Naive thymus-derived CD4-positive, alpha-beta T cell (primary cell): ENCODE data around the gene PPFIA4. TPM values are rescaled to one million over a fixed set of nuclear protein-coding genes. Genes with fewer than 3 reads are reported as not detected.
A peak's percentile ranks its signal among the peaks of the same experiment; 100 is the strongest.

ENCODE experiments used
- ATAC-seq: fragments of 150-1000 bp; cut with Tn5 transposase; 2 replicates; pipeline ENCODE4 v1.10.0; 2021; ENCODE audit warnings: mild to moderate bottlenecking, moderate library complexity
- CTCF ChIA-PET: fragments of 350-600 bp; sonication (Branson Sonifier 250); formaldehyde crosslinking; loops from one replicate; lab custom pipeline; 2021; ENCODE audit warnings: antibody characterized with exemption; lab: Charles Lee
- POLR2A ChIA-PET: fragments of 350-600 bp; sonication (Branson Sonifier 250); formaldehyde crosslinking; loops from one replicate; lab custom pipeline; 2021; ENCODE audit warnings: antibody characterized with exemption, inconsistent platforms; lab: Charles Lee
- DNase-seq, 9 donors: peaks; one replicate each; pipeline versions ENCODE4 v3.0.0 to v3.0.0-alpha.2; 2020 to 2022; ENCODE audit warnings: mixed read lengths in 1 of 9
- H3K27ac ChIP-seq: one replicate; pipeline ENCODE4 v1.7.0; 2013; ENCODE audit warnings: mild to moderate bottlenecking, low read depth, low read length, moderate library complexity
- H3K27me3 ChIP-seq, 2 donors: one replicate each; pipeline ENCODE4 v1.7.0; 2013; ENCODE audit warnings: low read length in 2 of 2, mild to moderate bottlenecking in 2 of 2, moderate library complexity in 2 of 2; ENCODE audit not compliant: control insufficient read depth in 2 of 2, insufficient read depth in 2 of 2
- H3K36me3 ChIP-seq, 3 experiments: 1 replicate in 2 of 3; 2 replicates in 1 of 3; pipeline ENCODE4 v1.7.0; 2013; ENCODE audit warnings: low read length in 3 of 3, mild to moderate bottlenecking in 3 of 3, moderate library complexity in 1 of 3; ENCODE audit not compliant: insufficient read depth in 3 of 3, control insufficient read depth in 2 of 3
- H3K4me1 ChIP-seq, 2 donors: one replicate each; pipeline ENCODE4 v1.7.0; 2013; ENCODE audit warnings: low read length in 2 of 2, mild to moderate bottlenecking in 2 of 2, moderate library complexity in 1 of 2; ENCODE audit not compliant: control insufficient read depth in 2 of 2, insufficient read depth in 2 of 2
- H3K4me3 ChIP-seq: 2 replicates; pipeline ENCODE4 v1.7.0; 2013; ENCODE audit warnings: mild to moderate bottlenecking, low read length
- H3K9me3 ChIP-seq, 3 experiments: 1 replicate in 2 of 3; 2 replicates in 1 of 3; pipeline ENCODE4 v1.7.0; 2013; ENCODE audit warnings: low read length in 3 of 3; ENCODE audit not compliant: control insufficient read depth in 2 of 3
- H3K27ac Mint-ChIP-seq, 9 donors: one replicate each; pipeline ENCODE4 v1.8.0; 2020 to 2022; ENCODE audit warnings: mixed read lengths in 9 of 9, mild to moderate bottlenecking in 8 of 9, moderate library complexity in 5 of 9, inconsistent platforms in 2 of 9
- H3K27me3 Mint-ChIP-seq, 5 donors: one replicate each; pipeline ENCODE4 v1.8.0; 2021 to 2022; ENCODE audit warnings: mixed read lengths in 5 of 5, mild to moderate bottlenecking in 1 of 5
- H3K36me3 Mint-ChIP-seq, 5 donors: one replicate each; pipeline ENCODE4 v1.8.0; 2020 to 2022; ENCODE audit warnings: mixed read lengths in 5 of 5, mild to moderate bottlenecking in 3 of 5, inconsistent platforms in 1 of 5
- H3K4me1 Mint-ChIP-seq, 7 donors: one replicate each; pipeline ENCODE4 v1.8.0; 2020 to 2022; ENCODE audit warnings: mixed read lengths in 7 of 7, mild to moderate bottlenecking in 3 of 7, inconsistent platforms in 1 of 7
- H3K4me3 Mint-ChIP-seq, 10 donors: one replicate each; pipeline ENCODE4 v1.8.0; 2020 to 2022; ENCODE audit warnings: mild to moderate bottlenecking in 10 of 10, mixed read lengths in 10 of 10, moderate library complexity in 6 of 10, inconsistent platforms in 2 of 10
- H3K9me3 Mint-ChIP-seq, 11 donors: one replicate each; pipeline ENCODE4 v1.8.0; 2020 to 2022; ENCODE audit warnings: mixed read lengths in 11 of 11, mild to moderate bottlenecking in 4 of 11, inconsistent platforms in 1 of 11, moderate library complexity in 1 of 11
- intact Hi-C, 2 donors: fragments of 100-400 bp; cut with micrococcal nuclease; formaldehyde crosslinking; loops; one replicate each; pipeline ENCODE4 v1.15.1; 2023
- polyA plus RNA-seq, 2 donors: library from polyadenylated mRNA; unstranded; fragments of 300-500 nt; fragmentation: Illumina TruSeq; gene quantifications; one replicate each; pipeline ENCODE4 v1.2.3, GENCODE V29; 2021
- total RNA-seq, 6 experiments: library from RNA in 5 of 6; stranded (reverse) in 5 of 6; gene quantifications; 1 replicate in 5 of 6; 2 replicates in 1 of 6; pipeline ENCODE4 v1.2.3 and lab custom pipeline; 2021 to 2026

The PPFIA4 gene
- total and polyA plus RNA-seq, 7 experiments from 2014 or later: 0.40 to 45.5 (median 2.4) TPM; not detected in 2

DNA sequence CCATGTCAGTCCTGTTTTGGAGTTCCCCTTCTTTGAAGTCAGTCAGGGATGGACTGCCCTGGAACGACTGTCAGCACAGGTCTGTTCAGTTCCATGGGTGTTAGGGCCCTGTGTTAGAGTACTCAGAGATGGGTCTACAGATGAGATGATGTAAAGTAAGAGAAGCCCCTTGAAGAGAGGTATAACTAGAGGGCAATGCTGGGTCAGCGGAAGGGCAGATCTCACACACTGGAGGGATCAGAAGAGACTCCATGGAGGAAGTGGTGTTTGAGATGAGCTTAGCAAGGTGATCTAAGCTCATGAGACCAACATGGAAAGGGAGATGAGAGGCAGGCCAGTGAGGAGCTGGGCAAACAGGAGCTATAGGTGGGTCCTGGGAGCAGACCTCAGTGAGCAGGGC lies 7.6 kb downstream of the PPFIA4 start:
- DNase-seq (no peak), ATAC-seq (no peak)
- Histone ChIP-seq H3K9me3 (no peaks in the 10 kb centered on the region), H3K27me3 (no peaks in the 10 kb centered on the region), H3K4me3 (no peak overlapping the region), H3K4me1 (no peaks in the 10 kb centered on the region), H3K27ac (no peak overlapping the region), H3K36me3 (no peaks in the 10 kb centered on the region)
- intact Hi-C loops: no loop called here
- no peaks in the 10 kb centered on the region for H3K9me3 Mint-ChIP-seq
- no peaks in the 10 kb centered on the region for H3K36me3 Mint-ChIP-seq
- peaks cover 0 to 17% (median 0%) of the 10 kb centered on the region in 7 donors for H3K4me1 Mint-ChIP-seq
- CTCF ChIA-PET: interaction anchor here (1.1 to 1.5 kb wide), 2 partner anchors 9 to 182 kb away, joined by 3 to 4 read pairs; no protein-coding TSS in a partner anchor
- no peak overlapping the region for H3K4me3 Mint-ChIP-seq
- H3K27me3 Mint-ChIP-seq: peaks cover 0 to 3% (median 0%) of the 10 kb centered on the region in 5 donors
- H3K27ac Mint-ChIP-seq: no peak overlapping the region
- POLR2A ChIA-PET: no interaction called here

DNA sequence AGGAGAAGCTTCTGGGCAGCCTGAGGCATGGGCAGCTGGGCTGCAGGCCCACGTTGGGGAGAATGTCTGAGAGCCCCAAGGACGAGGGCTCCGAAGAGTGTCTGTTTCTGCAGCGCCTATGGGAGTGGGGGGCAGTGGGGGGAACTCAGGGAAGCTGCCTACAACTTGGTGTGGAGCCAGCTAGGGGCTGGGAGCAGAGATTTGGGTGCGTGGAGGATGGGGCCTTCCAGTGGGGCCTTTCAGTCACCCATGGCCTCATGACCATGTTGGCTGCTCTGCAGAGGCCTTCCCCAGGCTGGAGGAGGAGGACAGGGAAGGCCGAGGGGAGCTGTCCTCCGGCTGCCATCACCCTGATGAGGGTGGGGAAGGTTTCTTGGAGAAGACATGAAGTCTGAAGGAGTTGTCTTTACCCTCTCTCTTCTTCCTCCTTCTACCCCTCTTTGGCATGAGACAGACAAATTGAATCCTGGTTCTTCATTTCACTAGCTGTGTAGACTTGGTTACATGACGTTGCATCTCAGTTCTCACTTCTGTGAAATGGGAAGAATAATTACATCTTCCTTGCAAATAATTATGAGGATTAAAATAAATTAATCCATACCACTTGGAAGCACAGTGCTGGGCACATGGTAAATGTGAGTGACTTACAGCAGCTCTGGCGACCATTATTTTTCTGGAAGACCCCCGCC lies 8.3 kb downstream of the PPFIA4 start:
- Histone ChIP-seq H3K9me3 (no peaks in the 10 kb centered on the region), H3K4me1 (no peaks in the 10 kb centered on the region), H3K27ac (no peak overlapping the region), H3K27me3 (no peaks in the 10 kb centered on the region), H3K4me3 (no peak overlapping the region), H3K36me3 (no peaks in the 10 kb centered on the region)
- no peaks in the 10 kb centered on the region for H3K9me3 Mint-ChIP-seq
- H3K4me1 Mint-ChIP-seq: peaks cover 3 to 18% (median 5%) of the 10 kb centered on the region in 7 donors
- H3K4me3 Mint-ChIP-seq: no peak overlapping the region
- no peak overlapping the region for H3K27ac Mint-ChIP-seq
- no peak for ATAC-seq
- POLR2A ChIA-PET: no interaction called here
- peaks cover 0 to 4% (median 0%) of the 10 kb centered on the region in 5 donors for H3K36me3 Mint-ChIP-seq
- no peak for DNase-seq
- CTCF ChIA-PET: interaction anchor here (0.6 to 1.5 kb wide), 3 partner anchors 8 to 623 kb away, joined by 3 to 4 read pairs (median 3); no protein-coding TSS in a partner anchor
- peaks cover 0 to 6% (median 4%) of the 10 kb centered on the region in 5 donors for H3K27me3 Mint-ChIP-seq
- intact Hi-C loops: loop anchor here in 1 of 2 donors (5.0 kb wide), 1 partner anchor 453 kb away; no protein-coding TSS in a partner anchor

DNA sequence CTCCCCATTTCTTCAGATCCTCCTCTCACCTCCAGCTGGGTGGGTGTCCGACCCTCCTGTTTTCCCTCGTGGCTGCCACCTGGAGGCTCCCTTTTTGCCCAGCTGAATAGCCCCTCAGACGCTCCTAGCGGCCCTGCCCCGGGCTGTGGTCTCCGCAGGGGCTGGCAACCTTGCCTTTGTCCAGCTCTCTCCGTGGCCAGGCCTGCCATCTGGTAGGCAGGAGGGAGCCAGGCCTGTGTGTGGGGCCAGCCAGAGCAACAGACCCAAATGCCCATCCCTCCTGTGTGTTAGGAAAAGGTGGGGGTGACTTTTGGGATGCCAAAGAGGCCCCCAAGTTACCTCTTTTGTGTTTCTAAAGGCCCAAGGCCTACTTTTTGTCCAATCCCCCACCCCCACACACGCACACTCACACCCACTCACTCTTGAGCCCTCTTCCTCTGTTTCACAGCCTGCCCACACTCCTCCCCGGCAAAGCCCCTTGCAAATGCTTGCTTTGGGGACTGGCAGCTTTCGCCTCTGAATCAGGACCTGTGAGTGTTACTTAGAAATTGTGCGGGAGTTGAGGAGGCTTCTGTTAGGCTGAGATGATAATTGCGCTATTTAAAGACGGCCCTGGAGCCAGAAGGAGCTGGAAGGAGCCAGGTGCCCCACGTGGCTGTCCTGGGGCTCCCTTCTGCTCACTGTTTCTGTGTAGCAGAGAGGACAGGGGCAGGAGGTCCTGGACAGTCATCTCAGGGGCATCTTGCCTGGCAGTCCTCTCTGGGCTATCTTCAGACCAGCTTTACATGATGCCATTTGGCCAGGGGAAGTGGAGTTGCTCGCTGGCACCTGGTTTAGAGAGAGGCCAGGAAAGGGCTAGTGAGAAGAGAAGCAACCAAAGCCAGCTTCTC lies 9.1 kb downstream of the PPFIA4 start:
- intact Hi-C loops: loop anchor here in 1 of 2 donors (5.0 kb wide), 1 partner anchor 452 kb away; no protein-coding TSS in a partner anchor
- Mint-ChIP-seq H3K4me1 (peaks cover 3 to 18% (median 5%) of the 10 kb centered on the region in 7 donors), H3K27ac (no peak overlapping the region), H3K9me3 (no peaks in the 10 kb centered on the region), H3K4me3 (no peak overlapping the region), H3K27me3 (peaks cover 0 to 7% (median 4%) of the 10 kb centered on the region in 5 donors), H3K36me3 (peaks cover 0 to 4% (median 0%) of the 10 kb centered on the region in 5 donors)
- ATAC-seq (no peak), DNase-seq (no peak)
- POLR2A ChIA-PET: no interaction called here
- no peak overlapping the region for H3K27ac ChIP-seq
- H3K4me3 ChIP-seq: no peak overlapping the region
- H3K9me3 ChIP-seq: no peaks in the 10 kb centered on the region
- CTCF ChIA-PET: interaction anchor here (0.6 to 1.2 kb wide), 2 partner anchors 13 to 623 kb away, joined by 3 to 6 read pairs; no protein-coding TSS in a partner anchor
- no peaks in the 10 kb centered on the region for H3K27me3 ChIP-seq
- no peaks in the 10 kb centered on the region for H3K4me1 ChIP-seq
- H3K36me3 ChIP-seq: no peaks in the 10 kb centered on the region

DNA sequence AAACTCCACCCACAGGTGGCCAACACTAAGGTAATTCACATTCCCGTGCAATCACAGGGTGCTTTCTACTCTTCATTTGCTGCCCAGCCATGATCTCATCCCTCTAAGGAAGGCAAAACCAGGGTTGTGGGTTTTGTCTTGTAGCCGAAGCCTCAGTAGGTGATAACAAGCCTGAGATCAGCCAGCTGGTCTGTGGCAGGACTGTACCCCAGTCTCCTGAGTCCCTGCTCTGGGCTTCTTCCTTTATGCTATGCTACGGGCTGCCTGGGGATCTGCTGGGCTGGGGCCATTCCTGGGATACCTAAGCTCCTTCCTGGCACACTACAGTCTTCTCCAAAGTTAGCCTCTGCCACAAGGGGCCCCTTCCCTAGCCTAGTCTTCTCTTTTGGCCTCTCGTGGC lies 9.8 kb downstream of the PPFIA4 start:
- intact Hi-C loops: loop anchor here in 1 of 2 donors (5.0 kb wide), 1 partner anchor 451 kb away; no protein-coding TSS in a partner anchor
- Histone ChIP-seq H3K4me1 (no peaks in the 10 kb centered on the region), H3K9me3 (no peaks in the 10 kb centered on the region), H3K27ac (no peak overlapping the region), H3K4me3 (no peak overlapping the region), H3K36me3 (no peaks in the 10 kb centered on the region), H3K27me3 (no peaks in the 10 kb centered on the region)
- DNase-seq (no peak), ATAC-seq (no peak)
- Mint-ChIP-seq H3K36me3 (peaks cover 0 to 4% (median 0%) of the 10 kb centered on the region in 5 donors), H3K27me3 (peaks cover 0 to 7% (median 4%) of the 10 kb centered on the region in 5 donors), H3K27ac (peak overlapping the region in 1 of 9 donors; percentile 54), H3K4me3 (no peak overlapping the region), H3K9me3 (peaks cover 0 to 1% (median 0%) of the 10 kb centered on the region in 11 donors), H3K4me1 (peaks cover 3 to 18% (median 5%) of the 10 kb centered on the region in 7 donors)
- ChIA-PET POLR2A (no interaction called here), CTCF (interaction anchor here (1.2 kb wide), 1 partner anchor 14 kb away, joined by 6 read pairs; no protein-coding TSS in a partner anchor)

DNA sequence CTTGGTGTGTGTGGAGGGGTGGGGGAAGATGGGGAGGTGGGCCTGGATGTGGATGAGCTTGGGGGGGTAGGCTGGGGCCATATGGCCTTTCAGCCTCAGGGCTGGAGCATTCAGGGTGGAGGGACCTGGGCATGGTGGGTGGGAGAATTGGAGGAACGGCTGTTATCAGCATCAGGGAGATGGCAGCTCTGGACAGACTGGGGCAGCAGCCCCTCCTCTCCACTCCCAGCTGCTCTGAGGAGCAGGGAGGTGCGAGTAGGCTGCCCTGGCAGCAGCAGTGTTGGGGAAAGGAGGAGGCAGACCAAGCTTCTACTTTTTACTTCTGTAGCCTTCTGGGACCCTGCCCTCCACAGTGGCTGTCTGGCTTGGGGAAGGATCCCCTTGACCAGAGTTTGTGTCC lies 10.2 kb downstream of the PPFIA4 start:
- Histone ChIP-seq H3K36me3 (no peaks in the 10 kb centered on the region), H3K4me3 (no peak overlapping the region), H3K27me3 (no peaks in the 10 kb centered on the region), H3K9me3 (no peaks in the 10 kb centered on the region), H3K27ac (no peak overlapping the region), H3K4me1 (no peaks in the 10 kb centered on the region)
- ATAC-seq (no peak), DNase-seq (no peak)
- Mint-ChIP-seq H3K36me3 (peaks cover 0 to 4% (median 0%) of the 10 kb centered on the region in 5 donors), H3K9me3 (peaks cover 0 to 1% (median 0%) of the 10 kb centered on the region in 11 donors), H3K4me3 (no peak overlapping the region), H3K4me1 (peaks cover 3 to 18% (median 5%) of the 10 kb centered on the region in 7 donors), H3K27me3 (peaks cover 0 to 7% (median 4%) of the 10 kb centered on the region in 5 donors), H3K27ac (no peak overlapping the region)
- CTCF ChIA-PET: no interaction called here
- intact Hi-C loops: loop anchor here in 1 of 2 donors (5.0 kb wide), 1 partner anchor 451 kb away; no protein-coding TSS in a partner anchor
- POLR2A ChIA-PET: no interaction called here

DNA sequence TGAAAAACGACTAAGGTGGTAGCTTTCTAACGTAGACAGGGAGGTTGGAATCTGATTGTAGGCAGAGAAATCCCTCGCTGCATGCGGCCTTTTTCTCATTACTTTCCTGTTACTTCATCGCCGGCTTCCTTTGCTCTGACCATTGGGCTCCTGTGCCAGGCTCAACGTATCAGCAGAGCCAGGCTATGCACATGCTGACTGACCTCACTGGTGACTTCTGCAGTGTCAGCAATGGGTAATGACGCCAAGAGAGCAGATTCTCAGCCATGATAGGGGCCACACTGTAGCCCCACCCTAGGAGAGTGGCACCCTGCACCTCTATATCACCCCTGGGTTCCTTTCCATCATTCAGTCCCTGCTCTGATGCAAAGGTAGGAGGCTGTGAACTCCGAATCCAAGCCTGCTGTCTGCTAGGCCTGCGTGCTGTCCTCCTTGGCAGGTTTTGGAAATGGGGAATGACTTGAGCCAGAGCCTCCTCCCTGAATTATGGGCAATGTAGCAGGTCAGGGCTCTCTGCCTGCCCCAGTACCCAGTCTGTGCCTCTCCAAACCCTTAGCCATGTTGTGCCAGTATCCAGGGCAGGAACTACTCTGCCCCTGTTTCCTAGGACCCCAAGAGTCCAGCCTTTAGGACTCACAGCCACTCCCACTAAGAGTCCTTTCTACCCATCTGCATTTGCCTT lies 11.4 kb downstream of the PPFIA4 start:
- Histone ChIP-seq H3K27me3 (no peaks in the 10 kb centered on the region), H3K4me3 (no peak overlapping the region), H3K4me1 (no peaks in the 10 kb centered on the region), H3K9me3 (no peaks in the 10 kb centered on the region), H3K36me3 (no peaks in the 10 kb centered on the region), H3K27ac (no peak overlapping the region)
- POLR2A ChIA-PET: no interaction called here
- H3K27ac Mint-ChIP-seq: no peak overlapping the region
- CTCF ChIA-PET: interaction anchor here (1.2 kb wide), 1 partner anchor 248 kb away, joined by 3 read pairs; no protein-coding TSS in a partner anchor
- H3K4me3 Mint-ChIP-seq: no peak overlapping the region
- ATAC-seq (no peak), DNase-seq (no peak)
- peaks cover 0 to 7% (median 4%) of the 10 kb centered on the region in 5 donors for H3K27me3 Mint-ChIP-seq
- H3K9me3 Mint-ChIP-seq: peaks cover 0 to 1% (median 0%) of the 10 kb centered on the region in 11 donors
- intact Hi-C loops: loop anchor here in 1 of 2 donors (5.0 kb wide), 1 partner anchor 450 kb away; no protein-coding TSS in a partner anchor
- H3K36me3 Mint-ChIP-seq: peaks cover 0 to 4% (median 0%) of the 10 kb centered on the region in 5 donors
- peaks cover 3 to 16% (median 5%) of the 10 kb centered on the region in 7 donors for H3K4me1 Mint-ChIP-seq
